GM19328 (cell line): ENCODE results near the gene ZNF22.
A peak's percentile ranks its signal among the peaks of the same experiment; 100 is the strongest.

ENCODE experiments used
- ATAC-seq: cut with Tn5 transposase; IDR thresholded peaks from one replicate; pipeline ENCODE4 v1.9.1; 2021; ENCODE audit warnings: mild to moderate bottlenecking, moderate library complexity; ENCODE audit not compliant: unreplicated experiment

The ZNF22 gene

DNA sequence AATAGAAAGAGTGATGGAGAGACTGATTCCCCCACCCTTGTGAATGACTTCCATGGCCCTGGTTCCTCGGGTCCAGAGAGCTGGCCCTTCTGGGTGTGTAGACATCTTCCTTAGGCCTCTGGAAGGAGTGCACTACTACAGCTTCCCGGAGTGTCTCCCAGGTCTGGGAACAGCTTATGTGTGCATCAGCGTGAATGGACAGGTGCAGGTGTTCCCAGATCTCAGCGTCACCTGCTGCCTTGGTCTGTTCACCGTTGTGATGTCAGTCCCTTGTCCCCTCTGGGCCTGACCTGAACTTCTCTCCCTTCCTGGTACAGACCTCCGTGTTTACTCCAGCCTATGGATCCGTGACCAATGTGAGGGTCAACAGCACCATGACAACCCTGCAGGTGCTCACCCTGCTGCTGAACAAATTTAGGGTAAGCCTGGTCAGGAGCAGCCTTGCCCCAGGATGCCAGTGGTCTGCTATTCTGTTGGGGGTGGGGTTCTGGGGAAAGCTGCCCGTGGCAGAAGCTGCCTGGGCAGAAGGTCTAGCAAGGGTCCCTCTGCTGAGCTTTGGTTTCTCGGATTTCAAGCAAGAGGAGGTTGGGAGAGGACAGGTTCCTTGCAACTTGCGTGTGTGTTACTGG, 11.7 kb upstream of the ZNF22 start:
- no peak for ATAC-seq

DNA sequence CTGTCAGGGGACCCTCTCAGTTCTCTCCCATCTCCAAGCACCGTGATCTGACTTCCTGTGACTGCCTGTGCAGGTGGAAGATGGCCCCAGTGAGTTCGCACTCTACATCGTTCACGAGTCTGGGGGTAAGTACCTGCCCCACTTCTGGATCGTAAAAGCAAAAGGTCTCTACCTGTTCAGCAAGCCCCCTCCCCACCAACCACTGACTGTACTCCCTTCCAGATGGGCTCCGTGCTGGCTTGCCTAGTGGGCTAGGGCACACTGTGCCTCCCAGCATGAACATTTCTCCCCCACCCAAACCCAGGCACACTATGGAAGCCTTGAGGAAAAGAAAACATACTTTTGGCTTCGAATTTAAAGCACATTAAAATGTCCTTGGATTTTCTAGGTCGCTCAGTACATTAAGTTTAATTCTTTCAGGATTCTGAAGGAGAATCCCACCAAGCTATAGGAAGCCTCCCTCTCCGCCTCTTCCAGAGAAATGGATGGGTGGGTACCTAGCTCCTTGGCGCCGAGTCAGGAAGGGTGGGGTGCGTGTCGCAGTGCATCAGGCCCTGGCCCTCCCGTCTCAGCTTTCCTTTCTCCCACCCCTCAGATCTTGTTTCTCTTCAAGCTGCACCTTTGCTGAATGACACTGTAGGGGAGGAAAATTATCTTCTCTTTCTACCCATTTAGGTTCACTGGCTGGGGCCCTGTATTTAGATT, 11.0 kb upstream of the ZNF22 start:
- no peak for ATAC-seq

DNA sequence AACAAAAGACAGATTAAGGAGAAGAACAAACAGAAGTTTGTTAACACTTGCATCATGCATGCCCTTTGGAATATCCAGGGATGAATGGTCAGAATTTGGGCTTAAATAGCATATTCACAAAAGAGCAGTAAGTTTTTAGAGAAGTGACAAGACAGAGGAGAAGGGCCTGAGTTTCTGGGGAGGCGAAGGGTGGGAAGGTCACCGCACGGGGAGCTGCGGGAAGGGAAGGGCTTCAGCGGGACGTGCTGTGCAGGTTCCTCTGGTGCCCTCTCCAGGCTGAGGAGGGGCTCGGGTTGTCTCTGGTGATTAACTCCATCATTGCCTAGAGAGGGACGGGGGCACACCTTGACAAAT, 10.4 kb upstream of the ZNF22 start:
- ATAC-seq, result no peak

DNA sequence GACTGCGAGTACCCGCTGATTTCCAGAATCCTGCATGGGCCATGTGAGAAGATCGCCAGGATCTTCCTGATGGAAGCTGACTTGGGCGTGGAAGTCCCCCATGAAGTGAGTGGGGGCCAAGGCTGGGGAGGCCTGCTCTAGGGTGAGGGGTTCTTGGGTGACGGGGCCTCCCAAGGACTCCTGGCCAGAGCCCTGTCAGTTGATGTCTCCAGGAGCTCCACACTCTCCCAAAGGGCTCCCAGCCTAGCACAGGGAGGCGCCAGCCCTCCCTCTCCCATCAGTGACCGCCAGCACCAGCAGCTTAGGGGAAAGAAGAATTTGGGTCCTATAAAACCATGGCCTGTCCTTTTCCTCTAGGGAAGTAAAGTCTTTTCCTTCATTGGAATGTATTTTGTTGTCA, 9.8 kb upstream of the ZNF22 start:
- no peak for ATAC-seq

DNA sequence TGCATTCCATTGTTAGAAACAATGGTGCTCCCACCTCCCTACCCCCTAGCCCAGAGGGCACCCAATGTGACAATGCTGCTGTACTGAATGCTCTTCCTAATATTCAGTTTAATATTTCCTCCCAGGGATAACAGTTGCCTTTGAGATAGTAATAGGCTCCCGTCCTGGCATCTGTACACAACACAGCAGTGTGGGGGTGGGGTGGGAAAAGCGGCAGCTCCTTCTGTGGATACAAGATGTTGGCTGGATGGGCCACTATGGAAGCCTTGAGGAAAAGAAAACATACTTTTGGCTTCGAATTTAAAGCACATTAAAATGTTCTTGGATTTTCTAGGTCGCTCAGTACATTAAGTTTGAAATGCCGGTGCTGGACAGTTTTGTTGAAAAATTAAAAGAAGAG, 9.2 kb upstream of the ZNF22 start:
- ATAC-seq, result no peak

DNA sequence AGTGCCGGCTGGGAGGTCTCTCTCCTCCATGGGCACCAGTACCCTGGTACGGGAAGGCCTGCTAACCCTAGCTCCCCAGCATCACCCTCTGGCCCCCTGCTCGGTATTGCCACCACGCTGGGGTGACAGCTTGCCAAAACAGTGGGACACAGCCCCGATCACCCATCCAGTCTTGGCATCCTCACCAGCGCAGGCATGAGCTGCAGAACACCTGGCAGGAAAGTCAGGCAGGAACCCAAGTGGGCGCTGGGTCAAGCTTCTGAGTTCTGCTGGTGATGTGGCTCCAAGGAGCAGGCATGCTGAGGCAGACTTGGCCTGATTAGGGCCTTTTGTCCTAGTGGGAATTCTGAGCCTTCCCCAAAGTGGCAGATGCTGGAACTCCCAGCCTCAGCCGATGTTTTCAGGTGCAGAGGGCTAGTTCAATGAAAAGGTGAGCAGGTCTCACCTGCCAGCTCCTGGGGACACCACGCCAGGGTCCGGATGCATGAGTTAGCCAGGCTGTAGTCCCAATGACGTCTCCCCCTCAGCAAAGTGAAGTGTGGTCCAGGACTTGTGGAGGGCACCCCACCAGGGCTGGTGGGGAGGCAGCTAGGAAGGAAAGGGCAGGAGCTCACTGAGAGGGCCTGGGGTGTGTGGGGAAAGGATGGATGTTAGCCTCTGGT, 8.5 kb upstream of the ZNF22 start:
- no peak for ATAC-seq

DNA sequence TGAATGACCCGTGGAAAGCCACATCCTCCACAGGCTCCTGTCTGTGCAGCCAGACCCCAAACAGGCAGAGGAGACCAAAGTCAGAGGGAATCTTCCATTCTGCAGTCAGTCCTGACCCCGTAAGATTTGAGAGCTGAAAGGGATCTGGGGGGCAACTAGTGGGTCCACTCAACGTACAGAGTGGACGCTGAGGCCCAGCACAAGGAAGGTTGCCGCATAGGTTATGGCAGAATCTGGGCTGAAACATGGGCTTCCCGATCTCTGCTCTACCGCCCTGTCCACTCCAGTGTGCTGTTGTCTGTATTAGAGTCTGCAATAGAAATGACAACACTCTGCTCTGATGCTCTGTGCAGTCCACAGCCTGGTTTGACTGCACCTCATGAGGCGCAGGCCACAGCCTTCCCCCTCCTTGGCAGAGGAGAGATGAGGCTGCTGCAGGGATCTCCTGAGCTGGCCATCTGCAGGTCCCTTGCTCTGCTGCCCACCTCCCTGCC, 7.9 kb upstream of the ZNF22 start:
- ATAC-seq, result no peak

DNA sequence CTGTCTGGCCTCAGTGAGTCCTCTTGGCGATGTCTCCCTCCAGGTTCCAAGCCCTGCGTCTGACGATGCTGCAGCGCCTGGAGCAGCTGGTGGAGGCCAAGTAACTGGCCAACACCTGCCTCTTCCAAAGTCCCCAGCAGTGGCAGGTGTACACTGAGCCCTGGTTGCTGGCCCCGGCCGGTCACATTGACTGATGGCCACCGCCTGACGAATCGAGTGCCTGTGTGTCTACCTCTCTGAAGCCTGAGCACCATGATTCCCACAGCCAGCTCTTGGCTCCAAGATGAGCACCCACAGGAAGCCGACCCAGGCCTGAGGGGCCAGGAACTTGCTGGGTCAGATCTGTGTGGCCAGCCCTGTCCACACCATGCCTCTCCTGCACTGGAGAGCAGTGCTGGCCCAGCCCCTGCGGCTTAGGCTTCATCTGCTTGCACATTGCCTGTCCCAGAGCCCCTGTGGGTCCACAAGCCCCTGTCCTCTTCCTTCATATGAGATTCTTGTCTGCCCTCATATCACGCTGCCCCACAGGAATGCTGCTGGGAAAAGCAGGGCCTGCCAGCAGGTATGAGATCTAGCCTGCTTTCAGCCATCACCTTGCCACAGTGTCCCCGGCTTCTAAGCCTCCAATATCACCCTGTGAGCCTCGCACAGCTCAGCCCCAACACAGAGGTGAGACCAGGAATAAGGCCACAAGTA, 7.3 kb upstream of the ZNF22 start:
- ATAC-seq, result no peak

DNA sequence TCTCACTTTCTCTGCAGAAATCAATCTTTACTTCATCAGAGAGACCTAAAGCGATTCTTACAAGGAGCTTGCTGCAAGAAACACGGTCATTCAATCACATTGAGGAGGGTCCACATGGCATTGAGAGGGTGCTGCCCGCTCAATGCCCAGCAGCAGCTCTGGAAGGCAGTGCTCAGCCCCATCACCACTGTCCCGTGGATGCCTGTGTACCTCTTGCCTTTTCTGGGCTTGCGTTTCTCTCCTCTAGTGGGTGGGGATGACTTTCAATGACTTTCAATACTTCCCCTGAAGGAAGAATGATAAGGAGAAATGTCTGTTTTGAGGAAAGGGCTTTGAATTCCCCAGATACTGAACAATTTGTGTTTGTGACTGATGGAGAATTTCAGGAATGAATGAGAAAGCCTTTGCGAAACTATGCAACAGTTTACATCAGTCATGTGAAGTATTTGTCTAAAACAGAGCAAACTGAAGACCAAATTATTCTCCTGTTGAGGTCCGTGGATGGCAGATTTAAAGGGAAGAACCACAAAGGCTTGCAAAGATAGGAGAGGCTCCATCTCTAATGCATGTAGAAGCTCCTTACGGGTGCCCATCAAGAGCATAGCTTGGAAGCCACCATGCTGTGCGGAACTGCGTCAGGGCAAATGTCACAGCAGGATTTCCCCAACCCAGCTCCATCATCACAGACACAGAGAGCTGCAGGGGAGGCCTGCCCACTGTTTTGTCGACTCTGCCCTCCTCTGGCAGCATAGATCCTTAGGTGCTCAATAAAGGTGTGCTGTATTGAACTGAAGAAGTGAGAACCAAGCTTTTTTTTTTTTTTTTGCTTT, 6.6 kb upstream of the ZNF22 start:
- no peak for ATAC-seq

DNA sequence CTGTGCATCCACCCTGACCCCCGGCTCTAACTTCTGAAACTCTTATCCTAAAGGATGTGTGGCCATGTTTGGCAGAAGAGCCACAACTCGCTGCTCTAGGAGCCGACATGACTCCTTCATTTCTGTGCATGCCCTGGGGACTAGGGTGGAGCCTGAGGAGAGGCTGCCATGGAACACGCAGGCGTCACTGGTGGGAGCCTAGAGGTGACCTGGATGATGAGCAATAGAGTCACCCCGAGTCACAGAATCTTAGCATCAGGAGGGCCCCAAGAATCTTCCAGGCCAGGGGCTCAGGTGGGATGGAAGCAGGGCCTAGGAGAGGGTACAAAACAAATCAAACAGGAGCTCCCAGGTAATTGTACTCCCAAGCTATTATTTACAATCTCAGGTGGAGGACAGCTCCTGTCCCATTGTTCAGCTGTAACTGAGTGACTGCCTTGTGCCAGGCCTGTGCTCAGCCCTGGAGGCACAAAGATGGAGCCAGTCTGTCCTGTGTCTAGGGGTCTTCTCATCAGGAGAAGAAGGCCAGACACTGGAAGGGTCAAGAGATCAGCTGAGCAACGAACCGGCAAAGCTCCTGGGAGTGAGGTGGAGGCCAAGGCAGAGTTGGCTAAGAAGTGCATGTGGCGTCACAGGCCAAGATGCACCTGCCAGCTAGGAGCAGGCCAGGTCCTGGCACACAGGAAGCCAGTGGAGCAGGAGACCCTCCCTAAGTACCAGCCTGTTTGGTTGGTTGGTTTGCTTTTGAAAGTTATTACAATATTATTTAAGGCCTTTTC, 5.8 kb upstream of the ZNF22 start:
- no peak for ATAC-seq

DNA sequence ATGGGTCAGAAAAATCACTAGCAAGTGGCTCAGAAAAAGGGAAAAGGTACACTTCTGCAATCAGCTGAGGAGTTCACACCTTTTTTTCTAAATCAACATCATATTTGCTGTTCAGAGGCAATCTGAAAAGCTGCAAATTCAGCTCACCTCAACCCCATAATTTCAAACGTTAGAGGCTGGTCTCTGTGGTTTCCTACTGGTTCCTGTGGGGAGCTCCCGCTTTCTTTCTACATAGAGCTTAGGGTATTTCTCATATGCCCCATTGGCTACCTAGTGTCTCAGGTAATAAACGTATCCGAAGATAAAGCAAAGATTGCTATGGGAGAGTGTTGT, 5.2 kb upstream of the ZNF22 start:
- no peak for ATAC-seq

DNA sequence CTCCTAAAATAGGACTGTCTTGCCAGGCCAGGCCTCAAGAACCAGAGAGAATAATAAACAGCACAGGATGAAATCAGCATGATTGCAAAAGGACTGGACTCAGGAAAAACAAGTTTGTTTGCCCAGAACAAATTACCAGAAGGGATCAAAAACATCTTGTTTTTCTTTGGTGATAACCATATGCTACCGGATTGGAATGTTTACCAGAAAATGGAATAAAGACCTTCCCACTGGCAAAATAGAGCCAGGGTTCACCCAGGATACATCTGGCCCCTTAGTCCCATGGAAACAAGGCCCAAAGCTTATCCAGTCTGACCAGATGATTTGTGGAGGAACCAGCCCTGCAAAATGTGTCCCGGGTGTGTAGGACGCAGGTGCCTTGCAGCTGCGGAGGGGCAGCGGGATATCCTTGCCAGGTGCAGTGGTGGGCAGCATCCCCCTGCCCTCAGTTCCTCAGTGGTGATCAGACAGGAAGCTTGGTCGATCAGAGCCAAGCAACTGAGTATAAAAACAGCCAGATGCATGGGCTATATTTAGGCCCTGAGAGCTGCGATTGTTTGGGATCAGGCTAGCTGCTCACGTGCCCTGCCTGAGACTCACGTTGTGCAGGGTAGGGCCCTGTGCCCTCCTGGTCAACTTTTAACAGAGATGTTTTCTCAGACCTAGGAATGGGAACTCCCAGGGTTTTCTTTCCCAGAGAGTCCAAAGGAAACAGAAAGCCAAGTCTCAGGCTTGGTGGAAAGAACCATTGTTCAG, 4.6 kb upstream of the ZNF22 start:
- ATAC-seq, result no peak

DNA sequence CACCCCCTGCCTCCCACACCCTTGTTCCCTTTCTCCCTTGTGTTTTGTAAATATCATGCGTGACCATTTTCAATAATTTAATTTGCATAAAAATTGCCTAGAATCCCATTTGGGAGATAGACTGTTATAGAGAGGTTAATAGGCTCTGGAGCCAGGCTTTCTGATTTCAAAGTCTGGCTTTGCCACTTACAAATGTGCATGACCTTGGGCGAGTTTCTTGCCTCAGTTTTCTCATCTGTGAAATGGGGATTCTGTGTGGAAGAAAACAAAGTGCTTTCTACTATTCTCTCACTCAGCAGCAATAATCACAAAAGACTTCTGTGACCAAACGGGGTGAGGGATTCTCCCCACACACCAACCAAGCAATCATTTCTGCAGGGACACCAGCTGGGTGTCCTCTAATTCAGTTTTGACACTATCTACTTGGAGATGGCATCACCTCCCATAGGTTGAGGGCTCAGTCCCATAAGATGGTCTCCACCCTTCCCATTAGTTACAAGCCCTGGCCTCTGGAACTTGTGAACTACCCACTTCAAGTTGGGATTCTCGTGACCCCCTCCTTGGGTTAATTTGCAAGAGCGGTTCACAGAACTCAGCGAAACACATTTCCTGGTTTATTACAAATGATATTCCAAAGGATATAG, 3.5 kb upstream of the ZNF22 start:
- ATAC-seq, result no peak

DNA sequence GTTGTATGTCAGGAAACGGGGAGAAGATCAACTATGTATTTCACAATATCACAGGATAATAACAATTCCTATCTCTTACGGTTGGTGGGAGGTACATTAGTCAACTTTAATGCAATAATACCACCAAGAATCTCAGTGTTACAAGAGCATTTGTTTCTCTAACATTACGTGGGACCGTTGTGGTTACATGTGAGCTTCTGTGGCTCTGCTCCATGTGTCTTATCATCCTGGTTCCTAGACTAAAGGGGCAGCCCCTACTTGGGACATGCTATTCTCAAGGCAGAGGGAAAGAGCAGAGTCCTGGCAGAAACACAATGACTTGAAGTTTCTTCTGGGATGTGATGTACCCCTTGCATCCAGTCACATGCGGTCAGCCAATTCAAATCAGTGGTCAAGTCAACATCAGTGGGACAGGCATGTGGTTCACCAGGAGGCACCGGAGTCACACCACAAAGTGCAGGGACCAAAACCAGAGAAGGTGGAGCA, 2.5 kb upstream of the ZNF22 start:
- ATAC-seq, result no peak

DNA sequence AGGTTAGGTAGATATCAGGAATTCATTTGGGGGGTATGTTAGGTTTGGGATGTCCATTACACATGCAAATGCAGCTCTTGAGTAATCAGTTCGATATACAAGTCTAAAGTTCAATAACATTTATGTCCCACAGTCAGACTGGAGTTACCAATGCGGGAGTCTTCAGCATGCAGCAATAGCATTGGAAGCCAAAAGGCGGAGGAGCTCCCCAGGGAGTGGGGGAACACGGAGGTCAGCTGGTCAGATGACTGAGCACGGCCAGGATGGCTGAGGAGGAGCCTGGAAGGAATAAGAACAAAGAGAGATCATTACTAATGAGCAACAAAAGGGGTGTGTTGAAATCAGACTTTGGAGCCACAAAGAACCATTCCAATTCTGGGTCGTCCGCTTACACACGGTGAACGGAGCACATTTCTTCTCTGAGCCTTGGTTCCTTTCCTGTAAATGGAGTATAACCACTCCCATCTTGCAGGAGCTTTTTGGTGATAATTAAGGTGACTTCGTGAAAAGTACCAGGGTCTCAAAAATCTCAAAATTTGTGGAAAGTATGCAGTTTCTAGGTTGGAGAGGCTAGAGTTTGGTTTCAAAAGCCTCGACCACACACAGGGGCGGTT, 478 bp upstream of the ZNF22 start:
- ATAC-seq, result no peak

DNA sequence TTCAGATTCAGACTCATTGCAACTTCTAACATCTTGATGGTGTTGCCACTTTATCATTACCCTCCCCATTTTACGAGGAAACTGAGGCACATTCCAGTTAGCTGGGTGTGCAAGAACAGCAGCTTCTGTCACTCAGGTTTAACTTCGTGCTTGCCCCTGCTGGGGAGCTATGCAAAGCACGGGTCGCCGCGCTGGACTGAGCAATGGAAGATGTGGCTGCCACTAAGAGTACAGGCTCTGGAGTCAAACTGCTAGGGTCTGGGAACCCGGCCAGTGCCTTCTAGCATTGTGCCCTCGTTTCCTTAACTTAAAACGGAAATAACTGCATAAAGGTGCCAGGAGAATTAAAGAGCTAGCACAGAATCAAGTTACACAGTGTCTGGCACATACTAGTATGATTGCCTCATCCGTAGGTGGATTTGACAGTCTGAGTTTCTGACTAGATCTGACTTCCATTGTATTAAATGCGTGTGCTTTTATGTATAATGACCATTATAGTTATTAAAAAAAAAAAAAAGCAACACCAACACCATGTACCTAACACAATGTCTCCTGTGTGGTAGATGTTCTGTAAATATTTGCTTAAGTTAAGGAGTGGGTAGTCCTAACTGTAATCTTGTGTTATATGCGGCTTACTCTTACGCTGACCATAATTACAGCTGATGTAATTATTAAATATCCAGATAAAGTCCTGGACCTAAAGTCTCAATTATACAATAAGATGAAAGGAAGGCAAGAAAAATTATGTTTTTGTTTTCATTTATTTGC, 842 bp downstream of the ZNF22 start:
- peak; percentile 70 for ATAC-seq

DNA sequence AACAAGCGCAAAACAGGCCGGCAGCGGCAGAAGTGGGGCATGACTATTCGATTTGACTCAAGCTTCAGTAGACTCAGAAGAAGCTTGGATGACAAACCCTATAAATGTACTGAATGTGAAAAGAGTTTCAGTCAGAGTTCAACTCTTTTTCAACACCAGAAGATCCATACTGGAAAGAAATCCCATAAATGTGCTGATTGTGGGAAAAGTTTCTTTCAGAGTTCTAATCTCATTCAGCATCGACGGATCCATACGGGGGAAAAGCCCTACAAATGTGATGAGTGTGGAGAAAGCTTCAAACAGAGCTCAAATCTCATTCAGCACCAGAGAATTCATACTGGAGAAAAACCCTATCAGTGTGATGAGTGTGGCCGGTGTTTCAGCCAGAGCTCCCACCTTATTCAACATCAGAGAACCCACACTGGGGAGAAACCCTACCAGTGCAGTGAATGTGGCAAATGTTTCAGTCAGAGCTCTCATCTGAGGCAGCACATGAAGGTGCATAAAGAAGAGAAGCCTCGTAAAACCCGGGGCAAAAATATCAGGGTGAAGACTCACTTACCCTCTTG, 2.8 kb downstream of the ZNF22 start:
- ATAC-seq, result no peak
